Chondrocyte (in vitro differentiated cells): ENCODE measurements around the gene ENPP4. TPM values are rescaled to one million over a fixed set of nuclear protein-coding genes. Genes with fewer than 3 reads are reported as not detected.
A peak's percentile ranks its signal among the peaks of the same experiment; 100 is the strongest.

ENCODE experiments used
- DNase-seq: peaks from one replicate; pipeline ENCODE4 v3.0.0; 2021; ENCODE audit warnings: mixed read lengths, low spot score
- H3K27ac Mint-ChIP-seq: one replicate; pipeline ENCODE4 v1.8.0; 2021; ENCODE audit warnings: mild to moderate bottlenecking, moderate library complexity, mixed read lengths; ENCODE audit not compliant: unreplicated experiment
- H3K27me3 Mint-ChIP-seq: 2 replicates; pipeline ENCODE4 v1.8.0; 2021; ENCODE audit warnings: low read depth, mixed read lengths
- H3K36me3 Mint-ChIP-seq: 2 replicates; pipeline ENCODE4 v1.8.0; 2021; ENCODE audit warnings: low read depth, mixed read lengths
- H3K4me1 Mint-ChIP-seq: 2 replicates; pipeline ENCODE4 v1.8.0; 2021; ENCODE audit warnings: low read depth, mild to moderate bottlenecking, mixed read lengths
- H3K4me3 Mint-ChIP-seq: one replicate; pipeline ENCODE4 v1.8.0; 2021; ENCODE audit warnings: mild to moderate bottlenecking, moderate library complexity, mixed read lengths; ENCODE audit not compliant: unreplicated experiment
- H3K9me3 Mint-ChIP-seq: 2 replicates; pipeline ENCODE4 v1.8.0; 2021; ENCODE audit warnings: low read depth, mixed read lengths
- CTCF ChIP-seq: fragments of 200-600 bp; sonication (generic); IDR thresholded peaks from 2 replicates; pipeline ENCODE4 v1.5.0; 2021; ENCODE audit warnings: antibody characterized with exemption, mild to moderate bottlenecking, moderate library complexity
- total RNA-seq: library from RNA; stranded (reverse); gene quantifications from 3 replicates; pipeline ENCODE4 v1.2.1, GENCODE V29; 2021

Gene ENPP4
- total RNA-seq, 1 donor from 2014 or later, result 4.9 TPM

- Mint-ChIP-seq H3K4me1 (peaks cover 8% of the 10 kb centered on the region), H3K36me3 (no peaks in the 10 kb centered on the region), H3K9me3 (no peaks in the 10 kb centered on the region), H3K27ac (no peak within 1 kb of the TSS), H3K27me3 (peaks cover 47% of the 10 kb centered on the region), H3K4me3 (peak within 1 kb of the TSS; percentile 66)
- TF ChIP-seq CTCF, result no peak
- DNase-seq, result no peak
These were observed 40.8 kb downstream of the ENPP4 start, which contains the start of gene ENPP5 for GRCh38 chr6:46170357-46171289. TSS of gene ENPP5 (minus strand) at chr6:46170980. CDS start at chr6:46168262, 2,718 bp downstream.

- Mint-ChIP-seq H3K4me3 (no peak overlapping the region), H3K4me1 (peaks cover 8% of the 10 kb centered on the region), H3K27ac (no peak overlapping the region), H3K27me3 (peaks cover 49% of the 10 kb centered on the region), H3K9me3 (no peaks in the 10 kb centered on the region), H3K36me3 (no peaks in the 10 kb centered on the region)
- DNase-seq, result no peak
- TF ChIP-seq CTCF, result no peak
These were observed 42.4 kb downstream of the ENPP4 start for GRCh38 chr6:46172176-46172575.

- Mint-ChIP-seq H3K27me3 (peaks cover 53% of the 10 kb centered on the region), H3K9me3 (no peaks in the 10 kb centered on the region), H3K4me3 (no peak overlapping the region), H3K4me1 (peaks cover 8% of the 10 kb centered on the region), H3K36me3 (no peaks in the 10 kb centered on the region), H3K27ac (no peak overlapping the region)
- TF ChIP-seq CTCF, result no peak
- DNase-seq, result no peak
These were observed 45.1 kb downstream of the ENPP4 start for GRCh38 chr6:46174904-46175303.

- H3K27me3 Mint-ChIP-seq, result peaks cover 49% of the 10 kb centered on the region
- TF ChIP-seq CTCF, result no peak
- H3K27ac Mint-ChIP-seq, result no peak overlapping the region
- H3K9me3 Mint-ChIP-seq, result no peaks in the 10 kb centered on the region
- H3K4me3 Mint-ChIP-seq, result no peak overlapping the region
- DNase-seq, result no peak
- H3K4me1 Mint-ChIP-seq, result peaks cover 3% of the 10 kb centered on the region
- no peaks in the 10 kb centered on the region for H3K36me3 Mint-ChIP-seq
These were observed 45.7 kb downstream of the ENPP4 start for GRCh38 chr6:46175446-46175845.

- no peak for TF ChIP-seq CTCF
- H3K27me3 Mint-ChIP-seq, result peaks cover 49% of the 10 kb centered on the region
- no peak for DNase-seq
- no peak overlapping the region for H3K4me3 Mint-ChIP-seq
- H3K9me3 Mint-ChIP-seq, result no peaks in the 10 kb centered on the region
- no peaks in the 10 kb centered on the region for H3K4me1 Mint-ChIP-seq
- no peak overlapping the region for H3K27ac Mint-ChIP-seq
- H3K36me3 Mint-ChIP-seq, result no peaks in the 10 kb centered on the region
These were observed 46.2 kb downstream of the ENPP4 start for GRCh38 chr6:46175976-46176375.
